Measurements from ENCODE around the gene NLK. TPM values are rescaled to one million over a fixed set of nuclear protein-coding genes. Genes with fewer than 3 reads are reported as not detected.

The NLK gene
- total RNA-seq, 1 experiment from 2014 or later: 14.6 TPM

DNA sequence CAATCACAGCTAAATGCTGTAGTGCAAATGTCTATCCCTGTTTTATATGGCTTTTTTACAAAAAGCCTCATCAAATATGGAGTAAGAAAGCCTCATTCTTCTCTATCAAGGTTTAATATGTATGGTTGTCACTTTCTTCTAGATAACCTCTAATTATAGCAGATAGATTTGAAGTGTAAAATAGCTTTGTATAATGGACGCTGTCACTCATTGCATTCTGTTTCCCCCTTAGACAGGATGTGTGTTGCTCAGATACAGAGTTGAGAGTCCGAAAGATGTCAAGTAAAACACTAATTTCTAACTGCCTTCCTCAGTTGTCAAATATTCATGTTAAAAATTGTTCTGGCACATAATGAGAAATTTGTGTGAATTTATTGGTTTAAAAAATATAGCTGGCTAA lies 88.0 kb downstream of the NLK start:
- POLR2A ChIA-PET: interaction anchor here (0.5 to 1.1 kb wide), 2 partner anchors 18 to 37 kb away, joined by 3 to 4 read pairs; no protein-coding TSS in a partner anchor

DNA sequence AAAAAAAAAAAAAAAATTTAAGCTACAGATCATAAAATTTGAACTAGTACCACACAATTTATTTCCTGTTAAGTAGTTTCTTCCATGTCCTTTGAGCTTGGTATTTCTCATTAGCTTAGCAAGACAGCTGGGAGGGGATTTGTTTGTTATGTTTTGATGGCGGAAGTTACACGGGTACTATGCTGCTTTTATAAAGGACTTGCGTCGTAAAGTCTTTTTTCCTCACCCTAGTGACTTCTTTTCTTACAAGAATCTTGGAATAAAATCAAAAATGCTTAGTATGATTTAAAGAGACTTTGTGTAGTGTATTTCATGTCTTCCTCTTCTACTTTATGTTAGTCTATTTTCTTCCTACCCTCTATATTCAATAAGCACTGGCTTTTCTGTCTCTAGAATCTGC lies 89.1 kb downstream of the NLK start:
- intact Hi-C loops (cut with micrococcal nuclease): no loop called here
- POLR2A ChIA-PET: no interaction called here

More for the DNA sequence above, 88.0 kb downstream of the NLK start:
- H3K4me3 Mint-ChIP-seq (ENCODE audit: unreplicated experiment): no peak overlapping the region
- intact Hi-C loops (cut with micrococcal nuclease): no loop called here
- no peaks in the 10 kb centered on the region for H3K27me3 Mint-ChIP-seq (ENCODE audit: insufficient read depth, unreplicated experiment)
- no peaks in the 10 kb centered on the region for H3K9me3 Mint-ChIP-seq (ENCODE audit: unreplicated experiment)
- peaks cover 23% of the 10 kb centered on the region for H3K36me3 Mint-ChIP-seq (ENCODE audit: insufficient read depth, unreplicated experiment)
- DNase-seq (ENCODE audit: unreplicated experiment): no peak
- H3K27ac Mint-ChIP-seq (ENCODE audit: low read depth, unreplicated experiment): no peak overlapping the region
- TF ChIP-seq, protein P1, sequence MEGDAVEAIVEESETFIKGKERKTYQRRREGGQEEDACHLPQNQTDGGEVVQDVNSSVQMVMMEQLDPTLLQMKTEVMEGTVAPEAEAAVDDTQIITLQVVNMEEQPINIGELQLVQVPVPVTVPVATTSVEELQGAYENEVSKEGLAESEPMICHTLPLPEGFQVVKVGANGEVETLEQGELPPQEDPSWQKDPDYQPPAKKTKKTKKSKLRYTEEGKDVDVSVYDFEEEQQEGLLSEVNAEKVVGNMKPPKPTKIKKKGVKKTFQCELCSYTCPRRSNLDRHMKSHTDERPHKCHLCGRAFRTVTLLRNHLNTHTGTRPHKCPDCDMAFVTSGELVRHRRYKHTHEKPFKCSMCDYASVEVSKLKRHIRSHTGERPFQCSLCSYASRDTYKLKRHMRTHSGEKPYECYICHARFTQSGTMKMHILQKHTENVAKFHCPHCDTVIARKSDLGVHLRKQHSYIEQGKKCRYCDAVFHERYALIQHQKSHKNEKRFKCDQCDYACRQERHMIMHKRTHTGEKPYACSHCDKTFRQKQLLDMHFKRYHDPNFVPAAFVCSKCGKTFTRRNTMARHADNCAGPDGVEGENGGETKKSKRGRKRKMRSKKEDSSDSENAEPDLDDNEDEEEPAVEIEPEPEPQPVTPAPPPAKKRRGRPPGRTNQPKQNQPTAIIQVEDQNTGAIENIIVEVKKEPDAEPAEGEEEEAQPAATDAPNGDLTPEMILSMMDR (IDR thresholded peaks at IDR 0.05; ENCODE audit: unreplicated experiment): no peak
- no peaks in the 10 kb centered on the region for H3K4me1 Mint-ChIP-seq (ENCODE audit: insufficient read depth, unreplicated experiment)
- no TSS peak for BruUV-seq (replicated peaks)
- CTCF ChIA-PET: interaction anchor here (0.6 to 1.4 kb wide), 4 partner anchors 15 to 1240 kb away, joined by 3 read pairs; no protein-coding TSS in a partner anchor

DNA sequence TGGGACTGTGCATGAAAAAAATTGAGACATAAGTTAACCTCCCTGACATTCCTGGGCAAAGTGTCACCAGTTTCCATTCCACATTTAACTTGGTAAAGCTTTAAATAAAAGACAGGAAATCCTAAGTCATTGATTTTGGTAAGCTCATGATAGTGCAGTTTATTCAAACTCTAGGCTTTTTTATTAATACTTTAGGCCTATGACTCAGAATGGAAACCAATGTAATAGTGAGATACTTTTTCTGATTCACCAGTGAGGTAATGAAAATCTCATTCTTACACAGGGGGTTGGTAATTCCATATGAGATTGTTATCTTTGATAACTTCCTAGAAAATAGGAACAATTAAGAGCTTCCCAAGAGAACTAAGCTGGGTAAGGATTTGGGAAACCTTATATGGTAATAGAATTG lies 91.1 kb downstream of the NLK start:
- Mint-ChIP-seq H3K27ac (ENCODE audit: low read depth, unreplicated experiment) (no peak overlapping the region), H3K4me1 (ENCODE audit: insufficient read depth, unreplicated experiment) (no peaks in the 10 kb centered on the region), H3K27me3 (ENCODE audit: insufficient read depth, unreplicated experiment) (no peaks in the 10 kb centered on the region), H3K9me3 (ENCODE audit: unreplicated experiment) (no peaks in the 10 kb centered on the region), H3K36me3 (ENCODE audit: insufficient read depth, unreplicated experiment) (peaks cover 28% of the 10 kb centered on the region), H3K4me3 (ENCODE audit: unreplicated experiment) (no peak overlapping the region)
- no TSS peak for BruUV-seq (replicated peaks)
- intact Hi-C loops (cut with micrococcal nuclease): no loop called here
- peak; percentile 3 for DNase-seq (ENCODE audit: unreplicated experiment)
- TF ChIP-seq, protein P1 (IDR thresholded peaks at IDR 0.05; ENCODE audit: unreplicated experiment): no peak
- ChIA-PET POLR2A (no interaction called here), CTCF (interaction anchor here (0.7 kb wide), 1 partner anchor 240 kb away, joined by 3 read pairs; no protein-coding TSS in a partner anchor)

More for the DNA sequence above, 89.1 kb downstream of the NLK start:
- TF ChIP-seq, protein P1 (IDR thresholded peaks at IDR 0.05; ENCODE audit: unreplicated experiment): no peak
- Mint-ChIP-seq H3K27me3 (ENCODE audit: insufficient read depth, unreplicated experiment) (no peaks in the 10 kb centered on the region), H3K9me3 (ENCODE audit: unreplicated experiment) (no peaks in the 10 kb centered on the region), H3K4me1 (ENCODE audit: insufficient read depth, unreplicated experiment) (no peaks in the 10 kb centered on the region), H3K27ac (ENCODE audit: low read depth, unreplicated experiment) (no peak overlapping the region), H3K36me3 (ENCODE audit: insufficient read depth, unreplicated experiment) (peaks cover 26% of the 10 kb centered on the region), H3K4me3 (ENCODE audit: unreplicated experiment) (no peak overlapping the region)
- DNase-seq (ENCODE audit: unreplicated experiment): no peak
- CTCF ChIA-PET: no interaction called here
- no TSS peak for BruUV-seq (replicated peaks)

DNA sequence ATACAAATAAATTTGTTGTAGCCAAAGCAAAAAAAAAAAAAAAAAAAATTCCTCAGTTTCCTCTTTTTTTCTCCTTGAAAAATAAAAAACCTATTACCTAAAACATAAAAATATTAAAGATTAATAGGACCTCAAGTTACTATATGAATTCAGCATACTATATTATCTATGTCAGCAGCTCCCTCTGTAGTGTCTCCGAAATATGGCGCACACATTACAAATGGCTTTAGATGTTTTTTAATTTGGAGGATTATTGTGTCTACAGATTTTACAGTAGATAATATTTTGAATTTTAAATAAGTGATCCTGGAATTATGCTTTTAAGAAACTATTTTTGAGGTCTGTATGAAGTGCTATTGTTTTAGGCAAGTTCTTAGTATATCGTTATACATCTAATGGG lies 94.4 kb downstream of the NLK start:
- no TSS peak for BruUV-seq (replicated peaks)
- intact Hi-C loops (cut with micrococcal nuclease): no loop called here
- ChIA-PET POLR2A (no interaction called here), CTCF (no interaction called here)
- TF ChIP-seq, protein P1 (IDR thresholded peaks at IDR 0.05; ENCODE audit: unreplicated experiment): peak; percentile 6
- Mint-ChIP-seq H3K27me3 (ENCODE audit: insufficient read depth, unreplicated experiment) (no peaks in the 10 kb centered on the region), H3K36me3 (ENCODE audit: insufficient read depth, unreplicated experiment) (peaks cover 27% of the 10 kb centered on the region), H3K9me3 (ENCODE audit: unreplicated experiment) (no peaks in the 10 kb centered on the region), H3K27ac (ENCODE audit: low read depth, unreplicated experiment) (no peak overlapping the region), H3K4me1 (ENCODE audit: insufficient read depth, unreplicated experiment) (no peaks in the 10 kb centered on the region), H3K4me3 (ENCODE audit: unreplicated experiment) (no peak overlapping the region)
- DNase-seq (ENCODE audit: unreplicated experiment): peak; percentile 2

Data from MCF 10A (cell line).